ENCODE results near the gene GDPD4. TPM values are rescaled to one million over a fixed set of nuclear protein-coding genes. Genes with fewer than 3 reads are reported as not detected.

The GDPD4 gene
- total and polyA plus RNA-seq, 4 donors = 0.08 to 1.1 TPM; not detected in 2

GRCh38 chr11:77346906-77347603 is 45.6 kb upstream of the GDPD4 start:
- Histone ChIP-seq H3K36me3 (ENCODE audit: control insufficient read depth in 4 of 4, insufficient read depth in 3 of 4, low read depth in 1 of 4, low read length in 3 of 4) (peaks cover 0 to 11% (median 0%) of the 10 kb centered on the region in 4 donors), H3K27me3 (ENCODE audit: control insufficient read depth in 4 of 4, insufficient read depth in 4 of 4, low read length in 3 of 4) (no peaks in the 10 kb centered on the region), H3K27ac (ENCODE audit: low read depth in 1 of 2, low read length in 2 of 2) (no peak overlapping the region), H3K4me1 (ENCODE audit: control insufficient read depth in 4 of 4, insufficient read depth in 4 of 4, low read length in 3 of 4) (no peaks in the 10 kb centered on the region), H3K4me3 (ENCODE audit: low read depth in 1 of 3, low read length in 3 of 3) (no peak overlapping the region), H3K9ac (ENCODE audit: low read depth in 1 of 2, low read length in 2 of 2) (no peak overlapping the region), H3K9me3 (ENCODE audit: control insufficient read depth in 4 of 4, low read length in 3 of 4) (no peaks in the 10 kb centered on the region)
- no peak for DNase-seq (ENCODE audit: low spot score)
- TF ChIP-seq FOXA1 (IDR thresholded peaks at IDR 0.05) (no peak), RAD21 (IDR thresholded peaks at IDR 0.05) (no peak), NR2F2 (IDR thresholded peaks at IDR 0.05) (no peak), TAF1 (conservative IDR thresholded peaks at IDR 0.05) (no peak), FOXA2 (IDR thresholded peaks at IDR 0.05) (no peak)
- TF ChIP-seq, protein P1, sequence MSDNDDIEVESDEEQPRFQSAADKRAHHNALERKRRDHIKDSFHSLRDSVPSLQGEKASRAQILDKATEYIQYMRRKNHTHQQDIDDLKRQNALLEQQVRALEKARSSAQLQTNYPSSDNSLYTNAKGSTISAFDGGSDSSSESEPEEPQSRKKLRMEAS (IDR thresholded peaks at IDR 0.05) = no peak
- 97% methylated on average over 2 of the region's 2 CpGs for WGBS

DNA sequence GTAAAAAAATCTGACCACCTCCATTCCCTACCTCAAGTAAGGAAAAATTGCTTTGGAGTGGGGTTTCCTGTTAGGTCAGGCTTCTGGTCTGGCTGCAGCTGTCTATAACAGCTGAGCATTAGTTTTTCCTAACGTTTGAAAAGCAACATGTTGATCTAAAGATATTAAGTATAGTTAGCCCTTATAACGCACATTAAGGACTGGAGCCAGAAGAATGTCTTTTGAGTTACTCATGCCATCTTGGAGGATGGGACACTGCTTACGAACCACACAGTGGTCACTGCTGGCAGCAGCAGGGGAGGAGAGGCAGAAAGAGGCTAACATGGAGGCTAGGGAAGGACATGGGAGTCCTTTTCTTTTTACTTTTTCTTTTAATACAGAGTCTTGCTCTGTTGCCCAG is 44.1 kb upstream of the GDPD4 start:
- Histone ChIP-seq H3K27ac (ENCODE audit: low read depth in 1 of 2, low read length in 2 of 2) (no peak overlapping the region), H3K9me3 (ENCODE audit: control insufficient read depth in 4 of 4, low read length in 3 of 4) (no peaks in the 10 kb centered on the region), H3K4me1 (ENCODE audit: control insufficient read depth in 4 of 4, insufficient read depth in 4 of 4, low read length in 3 of 4) (no peaks in the 10 kb centered on the region), H3K27me3 (ENCODE audit: control insufficient read depth in 4 of 4, insufficient read depth in 4 of 4, low read length in 3 of 4) (no peaks in the 10 kb centered on the region), H3K9ac (ENCODE audit: low read depth in 1 of 2, low read length in 2 of 2) (no peak overlapping the region), H3K4me3 (ENCODE audit: low read depth in 1 of 3, low read length in 3 of 3) (no peak overlapping the region), H3K36me3 (ENCODE audit: control insufficient read depth in 4 of 4, insufficient read depth in 3 of 4, low read depth in 1 of 4, low read length in 3 of 4) (peaks cover 0 to 11% (median 0%) of the 10 kb centered on the region in 4 donors)
- DNase-seq (ENCODE audit: low spot score) = no peak
- 93% methylated on average over 3 of the region's 3 CpGs for WGBS
- no peak for TF ChIP-seq YY1 (IDR thresholded peaks at IDR 0.05)
- no peak for TF ChIP-seq HNF4G (IDR thresholded peaks at IDR 0.05)
- TF ChIP-seq FOXA2 (IDR thresholded peaks at IDR 0.05) = no peak
- no peak for TF ChIP-seq RAD21 (IDR thresholded peaks at IDR 0.05)
- TF ChIP-seq EGR1 (IDR thresholded peaks at IDR 0.05; ENCODE audit: low read depth in 2 of 2) = no peak
- TF ChIP-seq HNF4A (conservative IDR thresholded peaks at IDR 0.05) = no peak
- no peak for TF ChIP-seq TAF1 (conservative IDR thresholded peaks at IDR 0.05)
- no peak for TF ChIP-seq CTCF (IDR thresholded peaks at IDR 0.05; ENCODE audit: low read depth, low read length, missing input control)
- TF ChIP-seq ZBTB33 (IDR thresholded peaks at IDR 0.05) = no peak
- no peak for TF ChIP-seq RXRA (IDR thresholded peaks at IDR 0.05)
- TF ChIP-seq JUND (IDR thresholded peaks at IDR 0.05) = no peak
- no peak for TF ChIP-seq GABPA (IDR thresholded peaks at IDR 0.05 in 1 of 2, conservative IDR thresholded peaks at IDR 0.05 in 1 of 2)
- TF ChIP-seq, protein P1 (IDR thresholded peaks at IDR 0.05) = no peak
- TF ChIP-seq SP1 (IDR thresholded peaks at IDR 0.05) = no peak
- no peak for TF ChIP-seq FOXA1 (IDR thresholded peaks at IDR 0.05)
- TF ChIP-seq NR2F2 (IDR thresholded peaks at IDR 0.05) = no peak
- TF ChIP-seq ATF3 (IDR thresholded peaks at IDR 0.05) = no peak
- TF ChIP-seq REST (IDR thresholded peaks at IDR 0.05) = no peak

Measured in liver (tissue), 9 donors.